ENCODE measurements around the gene TIMM22. TPM values are rescaled to one million over a fixed set of nuclear protein-coding genes. Genes with fewer than 3 reads are reported as not detected.

The TIMM22 gene
- total RNA-seq, 2 donors from 2014 or later, result 13.6 to 14.6 TPM

- Histone ChIP-seq H3K27ac (ENCODE audit: low read depth, low read length) (no peak overlapping the region), H3K9me3 (ENCODE audit: control insufficient read depth, low read length) (no peaks in the 10 kb centered on the region), H3K27me3 (ENCODE audit: control insufficient read depth, insufficient read depth, low read length, poor library complexity, severe bottlenecking) (no peaks in the 10 kb centered on the region), H3K4me3 (ENCODE audit: low read length) (no peak overlapping the region), H3K9ac (ENCODE audit: extremely low read depth, low read length, poor library complexity, severe bottlenecking) (no peak overlapping the region), H3K4me1 (ENCODE audit: control insufficient read depth, insufficient read depth, low read length) (peaks cover 9% of the 10 kb centered on the region), H3K36me3 (ENCODE audit: control insufficient read depth, insufficient read depth, low read length) (peaks cover 39% of the 10 kb centered on the region)
- no peak for TF ChIP-seq CTCF (conservative IDR thresholded peaks at IDR 0.05)
- Mint-ChIP-seq H3K27ac (peak overlapping the region; percentile 88), H3K4me3 (no peak overlapping the region), H3K9me3 (no peaks in the 10 kb centered on the region), H3K36me3 (ENCODE audit: low read depth) (peaks cover 37% of the 10 kb centered on the region), H3K27me3 (ENCODE audit: insufficient read depth) (no peaks in the 10 kb centered on the region), H3K4me1 (peaks cover 22% of the 10 kb centered on the region)
- DNase-seq, result peak; percentile 47
- 93 to 97% methylated on average over 15 to 16 of the region's 16 CpGs for WGBS, 2 experiments (ENCODE audit: insufficient coverage in 1 of 2, insufficient read length in 1 of 2)
Observed at GRCh38 chr17:953767-954166, 43.2 kb upstream of the TIMM22 start.

- no peak overlapping the region for H3K4me3 Mint-ChIP-seq
- peaks cover 22% of the 10 kb centered on the region for H3K4me1 Mint-ChIP-seq
- H3K4me1 ChIP-seq (ENCODE audit: control insufficient read depth, insufficient read depth, low read length), result peaks cover 9% of the 10 kb centered on the region
- no peaks in the 10 kb centered on the region for H3K27me3 ChIP-seq (ENCODE audit: control insufficient read depth, insufficient read depth, low read length, poor library complexity, severe bottlenecking)
- 88 to 91% methylated on average over 19 to 23 of the region's 23 CpGs for WGBS, 2 experiments (ENCODE audit: insufficient coverage in 1 of 2, insufficient read length in 1 of 2)
- H3K36me3 Mint-ChIP-seq (ENCODE audit: low read depth), result peaks cover 44% of the 10 kb centered on the region
- H3K9ac ChIP-seq (ENCODE audit: extremely low read depth, low read length, poor library complexity, severe bottlenecking), result no peak overlapping the region
- peak; percentile 74 for DNase-seq
- H3K4me3 ChIP-seq (ENCODE audit: low read length), result no peak overlapping the region
- no peaks in the 10 kb centered on the region for H3K27me3 Mint-ChIP-seq (ENCODE audit: insufficient read depth)
- H3K36me3 ChIP-seq (ENCODE audit: control insufficient read depth, insufficient read depth, low read length), result peaks cover 47% of the 10 kb centered on the region
- TF ChIP-seq CTCF (conservative IDR thresholded peaks at IDR 0.05), result no peak
- H3K27ac Mint-ChIP-seq, result peak overlapping the region; percentile 88
- H3K27ac ChIP-seq (ENCODE audit: low read depth, low read length), result peak overlapping the region; percentile 70
- no peaks in the 10 kb centered on the region for H3K9me3 ChIP-seq (ENCODE audit: control insufficient read depth, low read length)
- no peaks in the 10 kb centered on the region for H3K9me3 Mint-ChIP-seq
Observed at GRCh38 chr17:954431-955164, 42.3 kb upstream of the TIMM22 start.

- Histone ChIP-seq H3K9me3 (ENCODE audit: control insufficient read depth, low read length) (no peaks in the 10 kb centered on the region), H3K4me3 (ENCODE audit: low read length) (no peak overlapping the region), H3K4me1 (ENCODE audit: control insufficient read depth, insufficient read depth, low read length) (no peaks in the 10 kb centered on the region), H3K9ac (ENCODE audit: extremely low read depth, low read length, poor library complexity, severe bottlenecking) (no peak overlapping the region), H3K27me3 (ENCODE audit: control insufficient read depth, insufficient read depth, low read length, poor library complexity, severe bottlenecking) (no peaks in the 10 kb centered on the region), H3K36me3 (ENCODE audit: control insufficient read depth, insufficient read depth, low read length) (peaks cover 66% of the 10 kb centered on the region), H3K27ac (ENCODE audit: low read depth, low read length) (no peak overlapping the region)
- Mint-ChIP-seq H3K27ac (peak overlapping the region; percentile 64), H3K36me3 (ENCODE audit: low read depth) (peaks cover 49% of the 10 kb centered on the region), H3K27me3 (ENCODE audit: insufficient read depth) (no peaks in the 10 kb centered on the region), H3K4me3 (no peak overlapping the region), H3K9me3 (no peaks in the 10 kb centered on the region), H3K4me1 (peaks cover 10% of the 10 kb centered on the region)
- 86 to 100% methylated on average over 4 to 8 of the region's 8 CpGs for WGBS, 2 experiments (ENCODE audit: insufficient coverage in 1 of 2, insufficient read length in 1 of 2)
- TF ChIP-seq CTCF (conservative IDR thresholded peaks at IDR 0.05), result no peak
- DNase-seq, result peak; percentile 50
Observed at GRCh38 chr17:956905-957304, 40.0 kb upstream of the TIMM22 start.

Measured in endodermal cell (in vitro differentiated cells).